Ascending aorta (tissue), 2 donors: ENCODE results near the gene TREML4. TPM values are rescaled to one million over a fixed set of nuclear protein-coding genes. Genes with fewer than 3 reads are reported as not detected.
"Not testable (repeated sequence)": the region's sequence is repeated elsewhere in the genome, so short reads cannot be mapped to it uniquely, and the experiment has no call there.

Experiments used
- DNase-seq, 2 donors: peaks; one replicate each; pipeline ENCODE4 v3.0.0-alpha.2; 2019; ENCODE audit warnings: low spot score in 2 of 2
- H3K27ac ChIP-seq, 2 donors: fragments of 200-600 bp; sonication (generic); one replicate each; pipeline ENCODE4 v1.5.1; 2016 to 2017; ENCODE audit warnings: mild to moderate bottlenecking in 1 of 2
- H3K27me3 ChIP-seq: fragments of 200-600 bp; sonication (generic); one replicate; pipeline ENCODE4 v1.5.1; 2017
- H3K36me3 ChIP-seq, 2 donors: fragments of 200-600 bp; sonication (generic); one replicate each; pipeline ENCODE4 v1.5.1; 2016
- H3K4me1 ChIP-seq, 2 donors: fragments of 200-600 bp; sonication (generic); one replicate each; pipeline ENCODE4 v1.5.1; 2016 to 2017; ENCODE audit warnings: mild to moderate bottlenecking in 1 of 2
- H3K4me3 ChIP-seq, 2 donors: fragments of 200-600 bp; sonication (generic); one replicate each; pipeline ENCODE4 v1.5.1; 2016 to 2017; ENCODE audit warnings: mild to moderate bottlenecking in 1 of 2
- H3K9me3 ChIP-seq, 2 donors: fragments of 200-600 bp; sonication (generic); one replicate each; pipeline ENCODE4 v1.5.1; 2016
- CTCF ChIP-seq, 3 experiments: fragments of 200-600 bp in 2 of 3; fragments of 450-650 bp in 1 of 3; sonication (generic) in 2 of 3; IDR thresholded peaks; one replicate each; pipeline ENCODE4 v1.5.1; 2016 to 2019; ENCODE audit warnings: antibody characterized with exemption in 3 of 3, mild to moderate bottlenecking in 1 of 3, moderate library complexity in 1 of 3
- intact Hi-C: fragments of 100-400 bp; cut with DNase I; formaldehyde crosslinking; loops from one replicate; pipeline ENCODE4 v1.15.1; 2023
- total RNA-seq: library from RNA; depleted of rRNA; stranded (reverse); fragments of >200 nt; gene quantifications from one replicate; pipeline ENCODE4 v1.1.0, GENCODE V29; 2016

Gene TREML4
- total RNA-seq, 1 donor from 2014 or later, result not detected

GRCh38 chr6:41186031-41186562 lies 42.1 kb upstream of the TREML4 start:
- TF ChIP-seq CTCF (IDR thresholded peaks at IDR 0.05), result no peak
- intact Hi-C loops, result no loop called here
- no peaks in the 10 kb centered on the region for H3K4me1 ChIP-seq

DNA sequence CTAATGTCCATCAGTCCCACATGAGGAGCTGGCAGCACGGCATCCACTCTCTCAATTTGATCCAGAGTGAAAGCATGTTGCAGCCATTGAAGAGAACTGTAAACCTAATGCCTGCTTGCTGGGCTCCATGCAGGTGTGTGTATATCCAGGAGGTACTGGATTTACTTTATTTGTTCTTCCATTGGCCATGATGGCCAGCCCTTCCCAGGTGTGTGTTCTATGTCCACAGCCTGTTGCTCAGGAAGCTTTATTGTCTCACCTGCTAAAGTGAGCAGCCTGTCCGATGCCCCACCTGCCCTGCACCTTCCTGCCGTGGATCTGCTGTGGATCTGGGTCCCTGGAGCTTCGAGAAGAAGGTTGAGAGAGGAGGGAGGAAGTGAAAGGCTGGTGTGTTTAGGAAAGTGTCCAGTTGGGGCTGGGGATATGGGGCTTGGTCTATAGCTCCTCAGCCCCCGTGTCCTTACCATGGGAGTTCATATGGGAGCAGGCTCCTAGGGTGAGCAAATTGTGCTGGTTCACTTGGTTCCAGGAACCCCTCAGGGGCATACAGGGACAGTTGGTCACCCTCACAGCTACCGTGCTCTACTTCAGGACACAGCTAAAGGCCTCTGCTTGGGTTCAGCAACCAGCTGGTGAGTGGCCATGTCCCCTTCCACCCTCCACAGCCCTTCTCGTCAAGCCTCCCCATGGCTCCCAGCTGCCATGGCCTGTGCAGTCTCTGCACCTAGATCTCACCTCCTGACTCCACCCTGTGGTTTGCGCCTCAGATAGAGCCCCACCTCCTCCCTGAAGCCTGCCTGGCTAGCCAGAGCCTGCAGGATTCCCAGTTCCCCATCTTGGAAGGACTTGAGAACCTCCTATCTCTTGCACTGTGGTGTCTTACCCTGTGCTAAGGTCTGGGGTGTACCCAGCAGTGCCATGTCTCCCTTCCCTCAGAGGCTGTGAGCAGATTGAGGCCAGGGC lies 39.9 kb upstream of the TREML4 start:
- H3K4me3 ChIP-seq, result no peak overlapping the region
- H3K9me3 ChIP-seq, result no peaks in the 10 kb centered on the region
- DNase-seq, result no peak
- H3K36me3 ChIP-seq, result no peaks in the 10 kb centered on the region
- no peaks in the 10 kb centered on the region for H3K4me1 ChIP-seq
- no peaks in the 10 kb centered on the region for H3K27me3 ChIP-seq
- no peak for TF ChIP-seq CTCF (IDR thresholded peaks at IDR 0.05)
- no peak overlapping the region for H3K27ac ChIP-seq
- intact Hi-C loops, result no loop called here

More at GRCh38 chr6:41186031-41186562, 42.1 kb upstream of the TREML4 start:
- Histone ChIP-seq H3K36me3 (no peaks in the 10 kb centered on the region), H3K27ac (no peak overlapping the region), H3K4me3 (no peak overlapping the region), H3K27me3 (no peaks in the 10 kb centered on the region), H3K9me3 (no peaks in the 10 kb centered on the region)
- DNase-seq, result no peak

GRCh38 chr6:41189046-41189445 lies 39.1 kb upstream of the TREML4 start:
- intact Hi-C loops, H3K27me3 ChIP-seq, H3K9me3 ChIP-seq, DNase-seq, H3K36me3 ChIP-seq, H3K27ac ChIP-seq, H3K4me1 ChIP-seq, H3K4me3 ChIP-seq: not testable (repeated sequence)

GRCh38 chr6:41189967-41190366 lies 38.2 kb upstream of the TREML4 start:
- intact Hi-C loops, result no loop called here

DNA sequence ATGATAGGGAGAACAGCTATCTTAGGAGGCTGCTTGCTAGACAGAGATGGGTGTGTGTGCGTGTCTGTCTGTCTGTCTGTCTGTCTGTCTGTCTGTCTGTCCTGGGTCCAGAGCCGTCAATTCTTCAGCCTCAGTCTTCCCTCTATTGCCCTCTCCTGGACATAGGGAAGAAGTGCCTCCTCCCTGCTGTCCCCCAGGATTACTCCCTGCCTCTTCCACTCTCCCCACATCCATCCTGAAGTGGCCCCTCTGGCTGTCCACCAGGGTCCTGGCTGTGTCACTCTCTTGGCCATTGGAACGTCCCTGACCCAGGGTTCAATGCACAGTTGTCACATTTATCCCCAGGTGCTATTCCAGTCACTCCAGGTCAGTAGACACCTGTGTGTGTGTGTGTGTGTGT lies 37.4 kb upstream of the TREML4 start:
- no peak for TF ChIP-seq CTCF (IDR thresholded peaks at IDR 0.05)
- Histone ChIP-seq H3K9me3 (no peaks in the 10 kb centered on the region), H3K4me1 (no peaks in the 10 kb centered on the region), H3K27me3 (no peaks in the 10 kb centered on the region), H3K36me3 (no peaks in the 10 kb centered on the region), H3K27ac (no peak overlapping the region), H3K4me3 (no peak overlapping the region)
- DNase-seq, result no peak
- intact Hi-C loops, result no loop called here

More at GRCh38 chr6:41189967-41190366, 38.2 kb upstream of the TREML4 start:
- TF ChIP-seq CTCF (IDR thresholded peaks at IDR 0.05), result no peak
- Histone ChIP-seq H3K9me3 (no peaks in the 10 kb centered on the region), H3K4me3 (no peak overlapping the region), H3K27ac (no peak overlapping the region), H3K27me3 (no peaks in the 10 kb centered on the region), H3K4me1 (no peaks in the 10 kb centered on the region), H3K36me3 (no peaks in the 10 kb centered on the region)
- no peak for DNase-seq

- H3K9me3 ChIP-seq, result no peaks in the 10 kb centered on the region
- H3K36me3 ChIP-seq, result no peaks in the 10 kb centered on the region
- no peaks in the 10 kb centered on the region for H3K4me1 ChIP-seq
- no peak overlapping the region for H3K27ac ChIP-seq
- DNase-seq, result no peak
- no peaks in the 10 kb centered on the region for H3K27me3 ChIP-seq
- TF ChIP-seq CTCF (IDR thresholded peaks at IDR 0.05), result peak in 1 of 3 experiments; percentile 24
- no peak overlapping the region for H3K4me3 ChIP-seq
- intact Hi-C loops, result no loop called here
Observed at GRCh38 chr6:41191569-41191968, 36.6 kb upstream of the TREML4 start.
